Measurements from ENCODE around the gene CABCOCO1. TPM values are rescaled to one million over a fixed set of nuclear protein-coding genes. Genes with fewer than 3 reads are reported as not detected.

Gene CABCOCO1
- total RNA-seq, 1 donor from 2014 or later: not detected

DNA sequence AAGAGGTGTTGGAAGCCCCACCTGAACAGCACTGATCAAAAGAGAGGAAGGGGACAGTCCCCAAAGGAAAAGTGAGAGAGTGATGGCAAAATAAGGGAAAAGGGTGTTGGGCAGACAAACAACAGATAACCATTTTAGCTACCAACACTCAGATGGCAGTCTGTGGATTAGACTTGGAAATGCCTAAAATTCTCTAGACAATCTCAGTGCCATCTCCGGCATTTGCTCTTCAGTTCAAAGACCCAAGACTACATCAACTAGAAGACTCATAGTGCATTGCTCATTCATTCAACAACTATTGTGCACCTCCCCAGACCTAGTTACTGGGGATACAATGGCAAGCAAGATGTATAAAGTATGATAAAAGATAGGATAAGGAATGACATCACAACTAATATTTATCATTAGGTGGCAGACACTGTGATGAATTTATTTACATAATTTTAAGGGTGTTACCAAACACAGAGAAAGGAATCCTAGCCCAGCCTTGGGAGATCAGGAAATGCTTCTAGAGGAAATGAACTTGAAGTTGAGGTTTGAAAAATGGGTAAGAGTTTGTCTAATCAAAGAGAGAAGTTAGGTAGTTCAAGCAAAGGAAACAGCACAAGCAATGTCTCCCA lies 129.5 kb downstream of the CABCOCO1 start:
- H3K36me3 Mint-ChIP-seq (ENCODE audit: low read depth): no peaks in the 10 kb centered on the region
- H3K27ac Mint-ChIP-seq: no peak overlapping the region
- intact Hi-C loops (cut with micrococcal nuclease): no loop called here
- H3K27me3 Mint-ChIP-seq: no peaks in the 10 kb centered on the region
- ATAC-seq (ENCODE audit: low read depth) (no peak), DNase-seq (no peak)
- ChIA-PET POLR2A (no interaction called here), CTCF (no interaction called here)
- no peaks in the 10 kb centered on the region for H3K4me1 Mint-ChIP-seq
- H3K4me3 Mint-ChIP-seq: no peak overlapping the region
- H3K9me3 Mint-ChIP-seq: no peaks in the 10 kb centered on the region
- TF ChIP-seq, protein P1, sequence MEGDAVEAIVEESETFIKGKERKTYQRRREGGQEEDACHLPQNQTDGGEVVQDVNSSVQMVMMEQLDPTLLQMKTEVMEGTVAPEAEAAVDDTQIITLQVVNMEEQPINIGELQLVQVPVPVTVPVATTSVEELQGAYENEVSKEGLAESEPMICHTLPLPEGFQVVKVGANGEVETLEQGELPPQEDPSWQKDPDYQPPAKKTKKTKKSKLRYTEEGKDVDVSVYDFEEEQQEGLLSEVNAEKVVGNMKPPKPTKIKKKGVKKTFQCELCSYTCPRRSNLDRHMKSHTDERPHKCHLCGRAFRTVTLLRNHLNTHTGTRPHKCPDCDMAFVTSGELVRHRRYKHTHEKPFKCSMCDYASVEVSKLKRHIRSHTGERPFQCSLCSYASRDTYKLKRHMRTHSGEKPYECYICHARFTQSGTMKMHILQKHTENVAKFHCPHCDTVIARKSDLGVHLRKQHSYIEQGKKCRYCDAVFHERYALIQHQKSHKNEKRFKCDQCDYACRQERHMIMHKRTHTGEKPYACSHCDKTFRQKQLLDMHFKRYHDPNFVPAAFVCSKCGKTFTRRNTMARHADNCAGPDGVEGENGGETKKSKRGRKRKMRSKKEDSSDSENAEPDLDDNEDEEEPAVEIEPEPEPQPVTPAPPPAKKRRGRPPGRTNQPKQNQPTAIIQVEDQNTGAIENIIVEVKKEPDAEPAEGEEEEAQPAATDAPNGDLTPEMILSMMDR (IDR thresholded peaks at IDR 0.05): no peak

DNA sequence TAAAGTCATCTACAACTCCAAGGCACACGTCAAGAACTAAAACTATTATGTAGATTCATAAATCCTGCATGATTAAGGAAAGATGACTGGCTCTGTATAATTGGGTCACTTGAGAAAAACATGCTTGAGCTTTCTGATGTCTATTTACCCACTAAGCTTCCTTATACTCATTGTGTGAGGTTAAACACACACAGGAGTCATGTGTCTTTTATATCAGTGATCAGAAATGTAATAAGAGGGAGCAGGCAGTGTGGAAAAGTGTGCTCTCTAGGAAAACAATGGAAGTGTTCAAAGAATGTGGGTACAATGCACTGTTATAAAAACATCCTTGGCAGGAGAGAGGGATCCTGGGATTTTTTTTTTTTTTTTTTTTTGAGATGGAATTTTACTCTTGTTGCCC lies 130.2 kb downstream of the CABCOCO1 start:
- no peaks in the 10 kb centered on the region for H3K36me3 Mint-ChIP-seq (ENCODE audit: low read depth)
- intact Hi-C loops (cut with micrococcal nuclease): no loop called here
- H3K9me3 Mint-ChIP-seq: no peaks in the 10 kb centered on the region
- DNase-seq (no peak), ATAC-seq (ENCODE audit: low read depth) (no peak)
- TF ChIP-seq, protein P1 (IDR thresholded peaks at IDR 0.05): no peak
- H3K4me1 Mint-ChIP-seq: no peaks in the 10 kb centered on the region
- H3K27me3 Mint-ChIP-seq: no peaks in the 10 kb centered on the region
- ChIA-PET POLR2A (no interaction called here), CTCF (no interaction called here)
- H3K4me3 Mint-ChIP-seq: no peak overlapping the region
- no peak overlapping the region for H3K27ac Mint-ChIP-seq

DNA sequence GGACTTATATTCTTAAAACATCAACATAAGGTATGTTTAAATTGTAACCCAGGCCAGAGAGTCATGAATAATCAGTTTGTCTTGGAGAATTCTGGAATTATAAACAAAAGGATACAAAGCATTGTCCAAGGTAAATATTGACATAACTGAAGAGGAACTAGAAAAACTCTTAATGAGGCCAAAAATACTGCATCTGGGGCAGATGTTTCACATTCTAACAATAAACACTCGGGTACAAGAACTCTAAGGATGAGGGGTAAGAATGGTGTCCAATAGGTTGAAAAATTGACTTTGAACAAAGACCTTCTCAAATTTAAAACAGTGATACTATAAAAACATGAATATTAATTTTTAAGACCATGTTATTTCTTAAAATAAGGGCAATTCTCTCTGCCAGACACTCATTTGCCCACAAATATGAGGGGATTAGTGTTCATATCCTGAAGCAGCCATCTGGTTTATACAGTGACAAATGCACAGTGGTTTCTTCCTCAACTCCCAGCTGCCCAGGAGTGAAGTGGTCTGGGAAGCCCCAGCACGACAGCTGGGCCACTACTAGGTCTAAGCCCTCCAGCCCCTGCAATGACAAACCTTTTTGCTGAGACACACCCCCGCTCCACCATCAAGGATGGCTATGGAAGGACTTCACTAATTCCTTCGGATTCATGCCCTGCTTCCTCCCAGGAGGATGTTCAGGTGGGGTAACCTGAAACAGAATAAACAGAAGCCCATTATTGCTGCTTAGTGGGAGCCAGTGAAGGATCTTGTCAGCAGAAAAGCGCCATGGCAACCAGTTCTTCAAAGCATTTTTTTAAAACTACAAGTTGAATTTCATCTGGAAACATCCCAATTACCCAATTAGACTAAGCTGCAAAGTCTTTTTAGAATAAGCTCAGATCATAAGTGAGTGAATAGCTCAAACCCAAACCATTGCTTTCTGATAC lies 131.3 kb downstream of the CABCOCO1 start:
- no peak for DNase-seq
- ATAC-seq (ENCODE audit: low read depth): no peak
- CTCF ChIA-PET: no interaction called here
- POLR2A ChIA-PET: no interaction called here
- H3K4me3 Mint-ChIP-seq: no peak overlapping the region
- TF ChIP-seq, protein P1 (IDR thresholded peaks at IDR 0.05): no peak
- H3K27me3 Mint-ChIP-seq: no peaks in the 10 kb centered on the region
- no peak overlapping the region for H3K27ac Mint-ChIP-seq
- intact Hi-C loops (cut with micrococcal nuclease): no loop called here
- no peaks in the 10 kb centered on the region for H3K36me3 Mint-ChIP-seq (ENCODE audit: low read depth)
- H3K4me1 Mint-ChIP-seq: no peaks in the 10 kb centered on the region
- H3K9me3 Mint-ChIP-seq: no peaks in the 10 kb centered on the region

DNA sequence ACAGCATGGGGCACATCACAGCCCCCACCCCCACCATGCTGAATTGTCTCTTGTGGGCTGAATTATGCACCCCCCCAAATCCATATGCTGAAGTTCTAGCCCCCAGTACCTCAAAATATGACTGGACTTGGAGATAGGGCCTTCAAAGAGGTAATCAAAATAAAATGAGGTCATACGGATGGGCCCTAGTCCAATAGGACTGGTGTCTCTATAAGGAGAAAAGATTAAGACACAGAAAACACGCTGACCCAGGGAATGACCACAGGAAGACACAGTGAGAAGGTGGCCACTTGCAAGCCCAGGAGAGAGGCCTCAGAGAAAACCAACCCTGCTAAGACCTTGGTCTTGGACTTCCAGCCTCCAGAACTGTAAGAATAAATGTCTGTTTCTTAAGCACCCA lies 132.4 kb downstream of the CABCOCO1 start:
- DNase-seq (no peak), ATAC-seq (ENCODE audit: low read depth) (no peak)
- intact Hi-C loops (cut with micrococcal nuclease): no loop called here
- TF ChIP-seq, protein P1 (IDR thresholded peaks at IDR 0.05): no peak
- Mint-ChIP-seq H3K27me3 (no peaks in the 10 kb centered on the region), H3K27ac (no peak overlapping the region), H3K4me1 (no peaks in the 10 kb centered on the region), H3K36me3 (ENCODE audit: low read depth) (no peaks in the 10 kb centered on the region), H3K9me3 (no peaks in the 10 kb centered on the region), H3K4me3 (no peak overlapping the region)
- CTCF ChIA-PET: no interaction called here
- POLR2A ChIA-PET: no interaction called here

DNA sequence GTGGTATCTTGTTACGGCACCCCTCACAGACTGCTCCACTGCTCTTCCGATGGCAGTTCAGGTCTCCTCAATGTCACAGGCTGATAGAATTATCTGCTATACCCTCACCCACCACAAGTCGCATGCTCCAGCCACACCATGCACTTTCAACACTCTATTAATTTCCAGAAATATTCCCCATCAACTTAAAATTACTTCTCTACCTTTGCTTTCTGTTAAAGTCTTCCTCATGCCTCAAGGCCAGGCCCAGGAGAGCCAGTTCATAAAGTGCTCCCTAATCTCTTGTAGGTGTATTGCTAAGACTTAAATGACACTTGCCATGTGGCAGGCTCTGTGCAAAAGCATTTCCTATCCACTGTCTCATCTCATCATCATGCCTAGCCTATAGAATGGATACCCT lies 132.8 kb downstream of the CABCOCO1 start:
- no peaks in the 10 kb centered on the region for H3K9me3 Mint-ChIP-seq
- H3K27me3 Mint-ChIP-seq: no peaks in the 10 kb centered on the region
- no peak overlapping the region for H3K4me3 Mint-ChIP-seq
- no peaks in the 10 kb centered on the region for H3K4me1 Mint-ChIP-seq
- ChIA-PET POLR2A (no interaction called here), CTCF (no interaction called here)
- no peak for ATAC-seq (ENCODE audit: low read depth)
- no peak for DNase-seq
- TF ChIP-seq, protein P1 (IDR thresholded peaks at IDR 0.05): no peak
- intact Hi-C loops (cut with micrococcal nuclease): no loop called here
- H3K27ac Mint-ChIP-seq: no peak overlapping the region
- H3K36me3 Mint-ChIP-seq (ENCODE audit: low read depth): no peaks in the 10 kb centered on the region

Measured in activated B cell treated with CpG ODN at 0.5 μM for 24 hours (primary cell).